GM21737 (cell line): ENCODE results near the gene CST4.
"Not testable (repeated sequence)": the region's sequence is repeated elsewhere in the genome, so short reads cannot be mapped to it uniquely, and the experiment has no call there.

ENCODE experiments used
- ATAC-seq: cut with Tn5 transposase; IDR thresholded peaks from one replicate; pipeline ENCODE4 v1.9.1; 2021; ENCODE audit warnings: mild to moderate bottlenecking, moderate library complexity; ENCODE audit not compliant: unreplicated experiment

The CST4 gene

DNA sequence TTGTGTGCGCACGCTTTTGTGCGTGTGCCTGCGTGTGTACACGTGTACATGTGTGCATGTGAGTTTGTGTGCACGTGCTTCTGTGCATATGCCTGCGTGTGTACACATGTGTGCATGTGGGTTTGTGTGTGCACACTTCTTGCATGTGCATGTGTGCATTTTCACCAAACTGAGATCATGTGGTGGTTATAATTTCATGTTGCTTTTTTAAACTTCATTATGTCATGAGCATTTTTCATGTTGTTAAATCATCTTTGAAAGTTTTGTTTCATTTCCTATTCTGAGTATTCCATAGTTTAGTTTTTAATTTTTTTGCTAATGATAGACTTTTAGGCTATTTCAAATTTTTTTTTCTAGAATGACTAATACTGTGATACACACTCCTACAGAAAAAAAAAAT lies 44.7 kb downstream of the CST4 start:
- no peak for ATAC-seq

DNA sequence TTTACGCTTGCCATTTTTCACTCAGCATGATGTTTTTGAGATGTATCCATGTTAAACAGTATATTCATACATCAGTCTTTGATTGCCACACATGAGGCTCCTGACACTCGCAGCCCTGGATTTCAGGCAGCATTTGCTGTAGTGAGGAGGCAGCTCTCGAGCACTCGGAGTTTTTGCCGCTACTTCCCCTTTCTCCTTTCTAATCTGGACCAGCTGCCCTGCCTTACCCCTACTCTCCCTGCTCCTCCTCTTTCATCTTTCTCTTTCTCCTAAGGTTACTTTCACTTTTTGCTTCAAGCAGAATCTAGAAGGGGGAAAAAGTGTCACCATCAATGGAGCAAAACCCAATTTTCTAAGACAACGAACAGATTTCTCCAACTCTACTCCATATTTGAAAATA lies 45.2 kb downstream of the CST4 start:
- no peak for ATAC-seq

DNA sequence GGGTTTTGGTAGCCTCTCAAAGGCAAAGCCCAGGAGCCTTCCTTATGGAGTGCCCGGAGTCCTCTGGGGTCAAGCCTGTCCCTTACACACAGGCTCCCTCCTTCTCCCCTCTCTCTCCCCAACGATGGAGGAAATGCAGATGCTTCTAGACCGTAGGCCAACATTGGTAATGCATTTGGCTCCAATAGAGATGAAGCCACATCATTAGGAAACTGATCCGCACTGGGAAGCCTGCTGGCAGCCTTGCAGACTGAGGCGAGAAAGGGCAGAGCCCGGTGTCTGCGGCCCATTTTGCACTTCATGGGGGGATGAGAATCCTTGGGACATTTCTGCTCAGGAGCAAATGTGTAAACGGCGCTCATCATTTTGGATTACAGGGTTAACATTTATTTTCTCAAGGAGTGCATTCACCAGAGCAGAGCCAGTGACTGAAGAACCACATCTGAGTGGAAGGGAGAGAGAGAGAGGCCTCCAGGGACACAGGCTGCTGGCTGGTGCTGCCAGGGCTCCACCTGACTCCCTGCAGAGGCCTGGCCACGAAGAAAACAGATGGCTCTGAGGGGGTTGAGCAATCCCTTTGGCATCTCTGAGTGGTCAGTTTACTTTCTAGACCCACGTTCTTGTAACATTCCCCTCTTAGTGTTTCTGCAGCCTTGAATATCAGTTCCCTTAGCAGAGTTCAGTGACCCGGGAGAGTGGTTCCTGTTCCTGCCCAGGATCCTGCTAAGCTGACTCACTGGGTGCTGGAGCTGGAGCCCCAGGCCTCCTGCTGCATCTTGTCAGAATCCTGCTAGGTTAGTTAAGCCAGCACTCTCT lies 46.7 kb downstream of the CST4 start:
- ATAC-seq = no peak

DNA sequence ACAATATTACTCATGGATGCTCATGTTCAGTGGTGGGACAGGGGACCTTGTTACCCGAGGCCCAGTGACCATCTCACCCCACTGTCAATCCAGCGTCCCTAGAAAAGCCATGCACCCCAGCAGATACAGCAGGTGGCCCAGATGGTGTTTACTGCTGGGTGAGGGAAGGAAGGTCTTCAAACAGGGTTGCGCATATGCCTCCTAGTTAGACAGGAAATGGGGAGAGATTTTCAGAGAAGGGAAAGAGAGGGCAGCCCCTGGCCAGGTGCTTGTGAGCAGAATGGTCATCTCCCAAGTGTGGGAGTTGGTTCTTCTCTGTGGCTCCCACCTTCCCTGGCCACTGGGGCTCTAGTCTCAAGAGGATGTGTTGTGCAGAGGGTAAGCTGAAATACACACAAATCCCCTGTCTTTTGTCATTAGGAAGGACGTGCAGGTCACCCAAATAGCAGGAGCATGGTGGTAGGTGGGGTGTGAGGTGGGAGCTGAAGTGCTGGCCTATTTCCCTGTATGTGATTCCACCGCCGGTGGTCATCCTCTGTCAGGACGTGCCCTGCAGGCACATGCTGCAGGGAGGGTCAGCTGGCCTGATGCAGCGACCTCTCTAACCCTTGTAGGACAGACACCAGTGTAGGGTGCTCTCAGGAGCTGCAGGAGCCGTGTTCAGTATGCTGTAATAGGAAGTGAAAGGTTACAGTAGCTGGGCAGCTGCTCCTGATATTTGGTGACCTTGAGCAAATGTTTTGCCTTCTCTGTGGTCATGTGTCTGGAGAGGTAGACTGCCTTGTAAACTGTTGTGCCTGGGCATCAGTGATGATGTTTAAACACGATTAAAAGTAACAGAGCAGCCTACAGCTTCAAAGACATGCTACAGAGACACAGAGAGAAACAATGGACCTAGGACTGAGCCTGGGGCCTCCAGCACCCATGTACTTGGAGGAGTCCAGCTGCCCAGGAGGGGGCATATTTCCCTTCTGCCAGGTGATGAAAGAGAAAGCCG lies 47.9 kb downstream of the CST4 start:
- ATAC-seq = no peak

DNA sequence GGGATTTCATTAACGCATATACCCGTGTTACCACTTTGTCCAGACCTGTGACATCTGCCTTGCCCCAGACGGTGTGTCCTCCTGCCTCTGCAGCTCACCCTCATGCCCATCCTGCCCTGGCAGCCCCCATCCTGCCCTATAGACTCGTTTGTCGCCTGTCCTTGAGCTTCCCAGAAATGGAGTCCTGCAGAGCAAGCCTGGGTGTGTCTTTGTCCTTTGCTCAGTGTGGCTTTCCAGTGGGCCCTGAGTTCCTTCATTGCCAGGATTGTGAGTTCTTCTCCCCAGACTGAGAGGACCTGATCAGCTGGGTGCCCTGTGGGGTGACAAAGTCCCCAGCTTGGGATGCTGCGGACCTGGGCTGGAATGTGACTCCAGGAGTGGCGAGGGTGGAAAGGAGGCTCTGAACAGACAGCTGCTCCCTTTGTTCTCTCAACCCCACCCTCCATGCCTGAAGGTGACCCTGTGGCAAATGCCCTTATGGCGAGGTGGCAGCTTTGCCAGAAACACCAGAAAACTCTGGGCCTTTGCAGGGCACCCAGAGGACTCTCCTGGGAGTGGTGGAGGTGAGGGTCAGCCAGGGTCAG lies 48.7 kb downstream of the CST4 start:
- ATAC-seq = no peak

DNA sequence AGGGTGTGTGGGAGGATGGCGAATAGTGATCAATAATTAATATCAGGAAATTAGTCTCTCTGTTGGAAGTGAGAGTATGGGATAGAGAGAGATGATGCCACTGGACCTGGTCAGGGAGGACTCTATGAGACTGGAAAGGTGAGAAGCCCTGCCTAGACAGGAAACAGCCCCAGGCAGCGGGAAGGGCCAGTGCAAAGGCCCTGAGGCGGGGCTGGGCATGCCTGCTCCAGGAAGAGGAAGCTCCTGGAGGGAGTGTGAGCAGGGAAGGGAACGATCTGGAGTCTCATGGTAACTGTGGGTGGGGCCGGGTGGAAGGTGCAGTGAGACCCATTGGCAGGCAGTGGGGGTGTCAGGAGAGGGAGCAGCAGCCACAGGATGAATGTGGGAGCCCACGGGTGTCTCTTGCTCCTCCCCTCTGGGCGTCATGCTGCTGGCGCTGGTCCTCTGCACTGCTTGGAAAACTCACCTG lies 49.3 kb downstream of the CST4 start:
- no peak for ATAC-seq

DNA sequence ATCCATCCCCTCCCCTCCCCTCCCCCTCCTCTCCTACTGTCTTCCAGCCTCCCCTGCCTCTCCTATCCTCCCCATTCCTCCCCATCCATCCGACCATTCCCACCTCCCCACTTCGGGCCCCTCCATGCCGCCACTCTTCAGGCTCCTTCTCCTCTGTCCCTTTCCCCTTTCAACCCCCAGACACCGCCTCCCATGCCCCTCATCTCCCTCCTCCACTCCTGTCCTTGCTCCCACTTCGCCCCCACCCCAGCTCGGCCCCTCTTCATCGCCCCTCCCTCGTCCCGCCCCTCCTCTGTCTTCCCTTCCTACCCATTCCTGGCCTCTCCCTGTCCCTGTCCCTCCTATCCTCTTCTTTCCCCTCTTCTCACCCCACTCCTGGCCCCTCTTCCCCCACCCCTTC lies 50.5 kb downstream of the CST4 start:
- no peak for ATAC-seq

DNA sequence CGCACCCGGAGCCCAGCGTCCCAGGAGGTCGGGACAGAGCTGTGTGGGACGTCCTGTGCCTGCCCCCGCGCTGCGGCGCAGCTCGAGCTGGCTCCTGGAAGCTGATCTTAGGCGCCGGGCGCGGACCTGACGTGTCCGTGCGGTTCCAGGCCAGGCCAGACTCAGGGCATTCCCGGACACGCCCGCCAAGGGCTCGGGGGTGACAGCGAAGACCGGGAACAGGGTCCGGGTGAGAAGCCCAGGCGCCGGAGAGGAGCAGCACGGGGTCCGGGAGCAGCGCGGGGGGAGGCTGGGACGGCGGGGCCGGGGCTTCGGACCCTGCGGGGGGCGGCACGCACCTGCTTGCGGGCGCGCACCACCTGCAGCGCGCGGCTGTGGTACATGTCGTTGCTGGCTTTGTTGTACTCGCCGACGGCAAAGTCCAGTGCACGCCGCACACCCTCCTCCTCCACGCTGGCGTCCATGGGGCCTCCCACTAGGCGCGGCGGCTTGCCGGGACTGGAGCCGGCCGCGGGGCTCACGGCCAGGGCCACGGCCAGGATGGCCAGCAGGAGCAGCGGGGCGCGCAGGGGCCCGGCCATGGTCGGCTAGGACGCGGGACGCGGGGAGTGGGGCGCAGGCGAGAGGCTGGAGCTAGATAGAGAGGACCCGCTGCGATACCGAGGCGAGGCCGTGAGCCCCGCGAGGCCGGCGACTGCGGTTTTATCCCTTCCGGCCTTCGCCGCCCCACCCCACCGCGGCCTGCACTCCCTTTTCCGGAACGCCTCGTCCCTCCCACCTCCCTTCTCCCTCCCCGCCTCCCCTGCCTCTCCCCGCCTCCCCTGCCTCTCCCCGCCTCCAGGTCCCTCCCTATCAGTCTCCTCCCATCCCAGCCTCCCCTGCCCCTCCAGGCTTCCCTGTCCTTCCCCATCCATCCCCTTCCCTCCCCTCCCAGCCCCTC lies 51.3 kb downstream of the CST4 start, which contains the start of gene CST3:
TSS of gene CST3 (minus strand) at position 674 of the 940 bp plus-strand sequence. CDS start at position 581, 93 bp downstream.
- ATAC-seq = no peak

DNA sequence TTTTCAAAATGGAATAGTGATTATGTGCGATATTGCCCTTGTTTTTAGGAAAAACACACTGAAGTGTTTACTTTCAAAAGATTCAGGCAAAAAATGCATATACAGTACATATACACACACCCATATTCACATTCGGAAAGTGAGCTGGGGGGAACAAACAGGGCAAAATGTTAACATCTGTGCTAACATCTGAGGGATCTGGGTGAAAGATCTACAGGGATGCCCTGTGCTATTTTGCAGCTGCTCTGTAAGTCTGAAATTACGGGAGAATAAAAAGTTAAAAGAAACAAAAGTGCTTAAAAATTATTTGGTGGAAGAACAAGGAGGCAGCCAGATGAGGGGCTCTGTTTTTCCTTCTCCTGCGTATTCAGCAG lies 51.9 kb downstream of the CST4 start:
- ATAC-seq = no peak

DNA sequence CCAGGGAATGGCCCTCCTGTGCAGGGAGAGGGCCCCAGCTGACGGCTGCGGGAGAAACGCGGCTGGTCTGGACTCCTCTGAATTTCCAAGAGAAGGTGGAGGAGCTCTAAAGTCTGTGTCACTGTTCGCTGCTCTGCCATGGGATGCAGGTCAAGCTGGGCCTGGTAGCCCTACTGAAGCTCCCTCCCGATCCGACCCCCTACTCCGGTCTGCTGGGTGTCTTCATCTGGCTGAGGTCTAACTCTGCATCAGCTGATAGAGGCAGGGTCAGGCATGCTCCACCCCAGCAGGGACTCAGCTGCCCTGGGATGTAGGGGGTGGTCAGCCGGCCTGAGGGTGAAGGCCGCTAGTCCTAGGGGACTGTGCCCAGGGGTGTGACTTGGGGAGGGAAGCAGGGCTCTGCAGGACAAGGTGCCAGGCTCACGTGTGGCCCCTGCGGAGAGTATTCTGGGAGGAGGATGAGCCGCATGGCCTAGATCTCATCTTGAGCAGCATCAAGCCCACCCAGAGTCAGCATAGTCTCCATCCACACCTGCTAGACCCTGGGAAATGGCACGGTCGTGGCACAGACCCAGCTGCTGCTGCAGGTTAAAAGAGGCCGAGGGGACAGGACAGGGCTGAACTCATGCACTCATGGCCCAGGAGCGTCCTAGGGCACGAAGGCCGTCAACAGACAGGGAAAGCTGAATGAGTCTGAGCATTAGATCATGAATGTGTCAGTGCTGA lies 52.5 kb downstream of the CST4 start:
- no peak for ATAC-seq

DNA sequence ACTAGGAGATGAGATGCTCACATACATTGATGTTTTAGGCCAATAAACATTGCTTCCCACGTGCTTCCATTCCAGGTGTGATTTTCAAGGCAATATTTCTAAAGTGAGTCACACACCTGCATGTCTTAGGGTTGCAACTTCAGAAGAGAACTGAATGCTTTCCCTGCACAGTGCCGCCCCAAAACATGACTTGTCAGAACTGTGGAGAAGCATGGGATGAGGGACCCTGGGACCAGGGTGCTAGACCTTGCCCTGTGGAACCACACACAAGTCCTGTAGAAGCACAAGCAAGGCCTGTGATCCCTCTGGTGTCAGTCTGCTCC lies 53.1 kb downstream of the CST4 start:
- ATAC-seq = not testable (repeated sequence)
